Activated CD4-positive, alpha-beta T cell treated with anti-CD3 and anti-CD28 coated beads, Interleukin-2, amount 10 ng/mL, durations not matched to agents 7 days and 5 days (primary cell): ENCODE measurements around the gene GPR141. TPM values are rescaled to one million over a fixed set of nuclear protein-coding genes. Genes with fewer than 3 reads are reported as not detected.
A peak's percentile ranks its signal among the peaks of the same experiment; 100 is the strongest.

Experiments
- CTCF ChIA-PET: fragments of 350-600 bp; sonication (Branson Sonifier 250); formaldehyde crosslinking; loops from one replicate; lab custom pipeline; 2021; ENCODE audit warnings: antibody characterized with exemption; lab: Charles Lee
- POLR2A ChIA-PET: fragments of 350-600 bp; sonication (Branson Sonifier 250); formaldehyde crosslinking; loops from one replicate; lab custom pipeline; 2021; ENCODE audit warnings: antibody characterized with exemption; lab: Charles Lee
- DNase-seq: peaks from one replicate; pipeline ENCODE4 v3.0.0-alpha.2; 2020
- H3K27ac Mint-ChIP-seq: one replicate; pipeline ENCODE4 v1.8.0; 2021; ENCODE audit warnings: mild to moderate bottlenecking, moderate library complexity, mixed read lengths
- H3K27me3 Mint-ChIP-seq: one replicate; pipeline ENCODE4 v1.8.0; 2021; ENCODE audit warnings: mixed read lengths
- H3K36me3 Mint-ChIP-seq: one replicate; pipeline ENCODE4 v1.8.0; 2021; ENCODE audit warnings: low read depth, mixed read lengths
- H3K4me1 Mint-ChIP-seq: one replicate; pipeline ENCODE4 v1.8.0; 2021; ENCODE audit warnings: mixed read lengths
- H3K4me3 Mint-ChIP-seq: one replicate; pipeline ENCODE4 v1.8.0; 2021; ENCODE audit warnings: mild to moderate bottlenecking, moderate library complexity, mixed read lengths
- H3K9me3 Mint-ChIP-seq: one replicate; pipeline ENCODE4 v1.8.0; 2021; ENCODE audit warnings: mixed read lengths
- total RNA-seq, 2 experiments: library from RNA; stranded (reverse); gene quantifications; one replicate each; pipeline ENCODE4 v1.2.3, GENCODE V29; 2021

The GPR141 gene, protein sequence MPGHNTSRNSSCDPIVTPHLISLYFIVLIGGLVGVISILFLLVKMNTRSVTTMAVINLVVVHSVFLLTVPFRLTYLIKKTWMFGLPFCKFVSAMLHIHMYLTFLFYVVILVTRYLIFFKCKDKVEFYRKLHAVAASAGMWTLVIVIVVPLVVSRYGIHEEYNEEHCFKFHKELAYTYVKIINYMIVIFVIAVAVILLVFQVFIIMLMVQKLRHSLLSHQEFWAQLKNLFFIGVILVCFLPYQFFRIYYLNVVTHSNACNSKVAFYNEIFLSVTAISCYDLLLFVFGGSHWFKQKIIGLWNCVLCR
- not detected for total RNA-seq

DNA sequence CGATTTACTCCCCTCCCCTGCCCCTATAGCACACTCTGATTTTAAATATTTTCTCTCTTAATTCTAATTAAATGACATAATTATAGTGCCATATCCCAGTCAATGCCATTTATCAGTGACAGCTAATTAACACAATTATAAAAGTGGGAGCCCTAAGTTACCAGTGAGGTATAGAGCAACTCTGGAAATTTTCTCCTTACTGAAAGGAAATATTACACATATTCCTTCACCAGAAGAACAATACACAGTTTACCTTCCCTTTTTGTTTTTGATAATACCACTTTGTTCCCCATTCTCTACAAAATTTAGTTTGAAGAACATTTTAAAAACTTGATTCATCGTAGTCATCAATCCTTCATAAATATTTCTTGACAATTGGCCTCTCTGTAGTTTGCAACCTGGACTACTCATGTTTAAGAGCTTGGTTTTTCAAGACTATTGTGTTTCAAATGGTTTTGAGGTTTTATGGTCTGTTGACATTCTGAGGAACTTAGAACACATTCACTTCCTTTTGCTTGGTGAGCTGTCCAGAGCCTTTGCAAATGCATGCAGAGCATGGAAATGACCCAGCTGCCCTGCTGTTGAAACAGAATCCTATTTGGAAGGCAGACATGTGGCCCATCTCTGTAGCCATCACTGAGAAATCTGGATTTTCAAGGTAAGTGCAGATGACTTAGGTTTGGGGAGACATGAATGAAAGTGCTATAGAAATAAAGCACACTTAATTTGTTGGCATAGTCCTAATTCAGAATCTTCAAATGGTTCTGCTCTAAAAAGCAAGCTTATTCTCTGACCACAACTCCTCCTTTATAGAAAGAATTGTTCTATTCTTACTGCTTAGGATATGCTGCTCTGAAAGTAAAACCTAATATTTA is at the start of gene GPR141:
Gene GPR141 (plus strand): TSS at position 521 of the 875 bp plus-strand sequence. CDS start 56,628 bp downstream, outside the sequence.
- no peak within 1 kb of the TSS for H3K27ac Mint-ChIP-seq
- H3K36me3 Mint-ChIP-seq, result no peaks in the 10 kb centered on the region
- no peaks in the 10 kb centered on the region for H3K9me3 Mint-ChIP-seq
- H3K4me3 Mint-ChIP-seq, result no peak within 1 kb of the TSS
- peaks cover 6% of the 10 kb centered on the region for H3K4me1 Mint-ChIP-seq
- no peak for DNase-seq
- CTCF ChIA-PET, result interaction anchor here (1.6 kb wide), 1 partner anchor 13 kb away, joined by 3 read pairs; no protein-coding TSS in a partner anchor
- H3K27me3 Mint-ChIP-seq, result peaks cover 27% of the 10 kb centered on the region
- POLR2A ChIA-PET, result interaction anchor here (0.7 kb wide), 1 partner anchor 42 kb away, joined by 3 read pairs; no protein-coding TSS in a partner anchor

DNA sequence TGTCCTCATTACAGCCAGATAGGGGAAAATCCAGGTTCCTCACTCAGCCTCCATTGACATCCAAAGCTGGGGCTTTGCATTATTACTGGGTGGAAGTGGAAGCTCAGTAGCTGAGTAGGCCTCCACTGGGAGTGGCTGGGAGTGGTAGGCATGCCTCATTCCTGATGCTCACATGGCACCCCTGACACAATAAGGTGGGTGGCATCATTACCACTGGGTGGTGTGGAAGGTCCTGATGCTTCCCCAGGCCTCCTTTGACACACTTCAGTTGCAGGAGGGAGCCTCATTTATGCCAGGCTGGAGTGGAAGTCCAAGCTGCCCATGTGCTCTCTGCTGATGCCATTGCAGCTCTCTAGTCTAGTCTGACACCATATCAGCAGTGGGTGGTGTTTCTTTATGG is 48.2 kb upstream of the GPR141 start:
- Mint-ChIP-seq H3K27ac (no peak overlapping the region), H3K4me1 (no peaks in the 10 kb centered on the region), H3K9me3 (no peaks in the 10 kb centered on the region), H3K4me3 (no peak overlapping the region), H3K36me3 (no peaks in the 10 kb centered on the region), H3K27me3 (peaks cover 27% of the 10 kb centered on the region)
- ChIA-PET CTCF (interaction anchor here (0.6 kb wide), 1 partner anchor 73 kb away, joined by 4 read pairs; no protein-coding TSS in a partner anchor), POLR2A (no interaction called here)
- DNase-seq, result no peak

DNA sequence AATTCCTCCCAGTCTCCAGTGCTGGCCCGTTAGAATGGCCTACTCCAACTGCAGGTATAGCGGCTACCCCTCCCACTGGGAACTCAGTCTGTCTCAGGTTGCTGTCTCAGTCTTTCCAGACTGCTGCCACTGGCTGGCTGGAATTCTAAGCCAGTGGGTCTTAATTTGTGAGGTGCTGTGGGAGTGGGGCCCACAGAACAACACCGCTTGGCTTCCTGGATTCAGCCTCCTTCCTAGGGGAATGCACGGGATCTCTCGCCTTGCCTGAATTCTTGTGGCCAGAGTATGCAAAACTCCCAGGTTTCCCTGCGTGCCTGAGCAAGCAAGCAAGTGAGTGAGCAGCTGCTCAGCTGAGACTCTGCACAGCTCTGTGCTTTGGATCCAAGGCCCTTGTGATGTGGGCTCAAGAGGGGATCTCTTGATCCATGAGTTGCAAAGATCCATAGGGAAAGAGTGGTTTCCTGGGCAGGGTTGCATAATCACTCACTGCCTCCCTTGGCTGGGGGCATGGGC is 41.5 kb upstream of the GPR141 start:
- POLR2A ChIA-PET, result no interaction called here
- H3K4me1 Mint-ChIP-seq, result no peaks in the 10 kb centered on the region
- peaks cover 22% of the 10 kb centered on the region for H3K27me3 Mint-ChIP-seq

DNA sequence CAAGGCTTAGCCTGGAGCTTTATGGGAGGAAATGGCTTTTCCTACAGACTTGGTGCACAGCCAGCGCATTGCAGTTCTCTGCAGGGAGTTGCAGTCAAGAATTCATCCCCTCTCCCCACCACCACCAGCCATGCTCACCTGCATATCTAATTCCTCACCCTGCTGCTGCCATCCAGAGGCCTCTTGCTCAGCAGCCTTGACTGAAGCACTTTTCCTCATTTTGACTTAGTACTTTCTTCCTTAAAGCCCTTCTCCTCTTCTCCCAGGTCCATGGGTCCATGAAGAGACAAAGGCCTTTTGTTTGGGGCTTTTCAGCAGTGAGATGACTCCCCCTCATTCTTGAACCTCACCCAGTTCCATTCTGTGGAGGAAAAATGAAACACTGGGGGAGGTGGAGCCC is 39.7 kb upstream of the GPR141 start:
- POLR2A ChIA-PET, result no interaction called here
- no peaks in the 10 kb centered on the region for H3K36me3 Mint-ChIP-seq
- no peaks in the 10 kb centered on the region for H3K4me1 Mint-ChIP-seq
- no peak overlapping the region for H3K4me3 Mint-ChIP-seq
- no peaks in the 10 kb centered on the region for H3K9me3 Mint-ChIP-seq
- H3K27me3 Mint-ChIP-seq, result peaks cover 10% of the 10 kb centered on the region
- no peak for DNase-seq
- CTCF ChIA-PET, result no interaction called here
- H3K27ac Mint-ChIP-seq, result no peak overlapping the region

More for the DNA sequence above, 41.5 kb upstream of the GPR141 start:
- Mint-ChIP-seq H3K27ac (no peak overlapping the region), H3K36me3 (no peaks in the 10 kb centered on the region), H3K4me3 (no peak overlapping the region), H3K9me3 (no peaks in the 10 kb centered on the region)
- CTCF ChIA-PET, result no interaction called here
- DNase-seq, result no peak

DNA sequence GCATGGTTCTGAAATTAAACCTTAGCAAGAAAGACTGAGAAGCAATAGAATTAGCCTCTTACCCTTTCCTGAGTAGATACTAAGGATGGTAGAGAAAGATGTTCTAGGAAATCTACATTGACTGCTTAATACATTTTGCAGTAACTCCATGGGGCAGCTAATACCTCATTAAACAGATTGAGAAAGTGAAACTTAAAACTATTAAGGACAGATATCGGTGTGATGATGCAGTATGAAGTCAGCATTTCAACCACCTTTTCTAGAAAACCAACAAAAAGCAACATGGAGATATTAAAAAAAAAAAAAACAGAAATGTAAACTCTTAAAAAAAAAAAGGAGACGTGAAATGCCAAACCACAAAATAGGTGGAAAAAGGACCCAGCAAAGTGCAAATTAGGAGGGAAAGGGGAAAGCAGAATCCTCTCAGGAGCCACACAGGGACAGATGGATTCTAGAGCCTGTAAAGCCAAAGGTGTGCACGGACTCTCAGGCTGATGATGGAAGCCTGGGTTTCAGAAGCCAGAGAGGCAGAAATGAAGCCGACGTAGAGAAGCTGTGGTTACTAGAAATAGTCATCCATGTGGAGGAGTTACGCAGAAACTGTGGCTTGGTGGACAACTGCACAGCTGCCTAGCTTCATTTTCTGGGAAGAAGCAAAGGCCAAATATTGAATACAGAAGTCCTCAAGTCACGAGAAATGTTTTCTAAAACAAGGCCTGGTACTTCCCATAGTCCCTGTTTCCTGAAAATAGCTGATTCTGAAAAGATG is 38.1 kb upstream of the GPR141 start:
- CTCF ChIA-PET, result no interaction called here
- DNase-seq, result no peak
- peaks cover 8% of the 10 kb centered on the region for H3K27me3 Mint-ChIP-seq
- H3K36me3 Mint-ChIP-seq, result no peaks in the 10 kb centered on the region
- H3K9me3 Mint-ChIP-seq, result no peaks in the 10 kb centered on the region
- H3K4me1 Mint-ChIP-seq, result no peaks in the 10 kb centered on the region
- peak overlapping the region; percentile 57 for H3K27ac Mint-ChIP-seq
- no peak overlapping the region for H3K4me3 Mint-ChIP-seq
- POLR2A ChIA-PET, result no interaction called here

DNA sequence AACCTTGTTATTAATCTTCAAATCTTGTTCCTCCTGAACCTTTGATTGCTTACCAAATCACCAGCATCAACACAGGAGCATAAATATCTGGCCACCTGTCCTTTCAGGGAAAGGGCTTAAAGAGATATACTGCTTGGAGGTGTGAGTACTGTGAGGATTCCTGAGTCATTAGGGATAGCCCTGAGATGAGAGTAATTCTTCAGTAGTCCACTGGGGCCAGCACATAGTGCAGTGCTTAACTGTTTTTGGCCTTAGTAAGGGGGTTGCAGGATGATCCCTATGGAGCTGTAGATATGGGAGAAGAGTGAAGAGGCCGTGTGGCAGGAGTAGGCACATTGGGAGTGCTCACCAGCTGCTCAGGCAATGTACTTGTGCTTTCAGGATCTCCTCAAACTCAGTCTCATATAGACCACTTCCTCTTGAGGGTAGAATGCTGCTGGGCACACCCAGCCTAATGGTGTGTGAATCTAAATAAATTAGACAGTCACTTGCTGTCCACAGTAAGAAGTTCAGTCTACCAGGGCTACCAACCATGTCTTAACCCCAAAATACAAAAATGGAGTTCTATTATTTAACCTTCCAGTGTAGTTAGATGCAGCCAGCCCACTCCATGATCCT is 26.5 kb upstream of the GPR141 start:
- peaks cover 12% of the 10 kb centered on the region for H3K4me1 Mint-ChIP-seq
- CTCF ChIA-PET, result no interaction called here
- no peaks in the 10 kb centered on the region for H3K36me3 Mint-ChIP-seq
- H3K9me3 Mint-ChIP-seq, result no peaks in the 10 kb centered on the region
- DNase-seq, result no peak
- H3K4me3 Mint-ChIP-seq, result no peak overlapping the region
- H3K27me3 Mint-ChIP-seq, result peaks cover 6% of the 10 kb centered on the region
- H3K27ac Mint-ChIP-seq, result no peak overlapping the region
- POLR2A ChIA-PET, result no interaction called here

DNA sequence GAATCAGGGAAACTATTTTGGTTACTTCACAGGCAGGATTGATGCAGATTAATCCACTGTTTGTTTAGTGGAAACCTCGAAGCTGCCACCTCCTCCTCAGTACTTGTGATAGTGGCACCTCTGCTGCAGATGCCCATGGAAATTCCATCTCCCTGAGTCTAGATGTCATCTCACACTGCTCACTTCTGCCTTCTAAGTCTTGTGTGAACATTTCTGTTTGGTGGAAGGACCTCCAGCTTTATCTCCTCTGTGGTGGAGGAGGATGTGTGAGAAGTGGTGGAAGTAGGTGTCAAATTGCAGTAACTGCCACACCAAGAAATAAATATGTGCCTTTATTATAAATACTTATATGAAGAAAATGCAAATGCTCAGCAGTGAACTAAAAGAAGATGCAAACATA is 25.8 kb upstream of the GPR141 start:
- DNase-seq, result no peak
- CTCF ChIA-PET, result no interaction called here
- H3K27me3 Mint-ChIP-seq, result peaks cover 8% of the 10 kb centered on the region
- peaks cover 12% of the 10 kb centered on the region for H3K4me1 Mint-ChIP-seq
- no peak overlapping the region for H3K4me3 Mint-ChIP-seq
- H3K36me3 Mint-ChIP-seq, result no peaks in the 10 kb centered on the region
- POLR2A ChIA-PET, result no interaction called here
- no peak overlapping the region for H3K27ac Mint-ChIP-seq
- no peaks in the 10 kb centered on the region for H3K9me3 Mint-ChIP-seq

DNA sequence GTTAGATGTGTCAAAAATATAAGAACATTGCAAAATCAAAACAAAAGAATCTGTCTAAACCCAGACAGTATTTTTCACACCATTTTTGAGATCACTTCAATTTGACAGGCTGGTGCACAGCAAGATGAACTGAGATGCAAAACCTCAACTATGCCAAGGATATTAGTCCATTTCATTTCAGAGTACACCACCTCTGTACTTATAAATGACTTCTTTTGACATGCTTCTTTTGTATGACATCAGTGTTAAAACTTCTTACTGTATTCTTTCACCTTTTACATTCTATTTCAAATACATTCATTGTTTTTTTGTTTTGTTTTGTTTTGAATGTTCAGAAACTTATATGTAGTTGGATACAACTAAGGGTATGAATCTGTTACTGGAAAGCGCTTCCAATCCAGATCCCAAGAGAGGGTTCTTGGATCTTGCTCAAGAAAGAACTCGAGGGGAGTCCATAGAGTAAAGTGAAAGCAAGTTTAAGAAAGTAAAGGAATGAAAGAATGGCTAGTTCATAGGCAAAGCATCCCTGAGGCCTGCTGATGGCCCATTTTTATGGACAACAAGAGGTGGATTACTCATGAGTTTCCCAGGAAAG is 23.5 kb upstream of the GPR141 start:
- ChIA-PET CTCF (no interaction called here), POLR2A (no interaction called here)
- no peaks in the 10 kb centered on the region for H3K36me3 Mint-ChIP-seq
- DNase-seq, result no peak
- H3K27me3 Mint-ChIP-seq, result peaks cover 12% of the 10 kb centered on the region
- H3K9me3 Mint-ChIP-seq, result no peaks in the 10 kb centered on the region
- H3K4me3 Mint-ChIP-seq, result no peak overlapping the region
- peaks cover 12% of the 10 kb centered on the region for H3K4me1 Mint-ChIP-seq
- H3K27ac Mint-ChIP-seq, result no peak overlapping the region

DNA sequence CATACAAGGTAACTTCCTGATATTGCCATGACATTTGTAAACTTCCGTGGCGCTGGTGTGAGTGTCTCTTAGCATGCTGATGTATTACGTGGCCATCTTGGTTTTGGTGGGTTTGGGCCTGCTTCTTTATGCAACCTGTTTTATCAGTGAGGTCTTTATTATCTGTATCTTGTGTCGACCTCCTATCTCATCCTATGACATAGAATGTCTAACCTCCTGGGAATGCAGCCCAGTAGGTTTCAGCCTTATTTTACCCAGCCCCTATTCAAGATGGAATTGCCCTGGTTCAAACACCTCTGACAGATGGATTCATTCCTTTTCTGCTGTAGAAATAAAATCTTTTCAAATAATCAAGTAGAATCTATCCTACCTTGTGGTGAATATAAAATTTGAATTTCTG is 23.0 kb upstream of the GPR141 start:
- H3K9me3 Mint-ChIP-seq, result no peaks in the 10 kb centered on the region
- H3K4me3 Mint-ChIP-seq, result no peak overlapping the region
- CTCF ChIA-PET, result no interaction called here
- peaks cover 12% of the 10 kb centered on the region for H3K4me1 Mint-ChIP-seq
- POLR2A ChIA-PET, result no interaction called here
- H3K27me3 Mint-ChIP-seq, result peaks cover 15% of the 10 kb centered on the region
- no peaks in the 10 kb centered on the region for H3K36me3 Mint-ChIP-seq
- no peak for DNase-seq
- no peak overlapping the region for H3K27ac Mint-ChIP-seq

DNA sequence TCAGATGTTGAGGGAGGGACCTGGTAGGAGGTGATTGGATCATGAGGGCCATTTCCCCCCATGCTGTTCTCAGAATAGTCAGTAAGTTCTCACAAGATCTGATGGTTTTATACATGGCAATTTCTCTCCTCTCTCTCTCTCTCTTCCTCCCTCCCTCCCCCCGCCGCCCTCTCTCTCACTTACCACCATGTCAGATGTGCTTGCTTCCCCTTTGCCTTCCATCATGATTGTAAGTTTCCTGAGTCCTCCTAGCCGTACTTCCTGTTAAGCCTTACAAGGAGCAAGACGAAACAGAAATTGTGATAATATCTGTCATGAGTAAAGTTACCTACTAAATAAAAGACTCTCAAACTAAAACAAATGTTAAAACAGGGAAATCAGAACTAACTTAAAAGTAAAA is 19.9 kb upstream of the GPR141 start:
- peaks cover 17% of the 10 kb centered on the region for H3K27me3 Mint-ChIP-seq
- CTCF ChIA-PET, result no interaction called here
- no peaks in the 10 kb centered on the region for H3K9me3 Mint-ChIP-seq
- no peaks in the 10 kb centered on the region for H3K36me3 Mint-ChIP-seq
- no peaks in the 10 kb centered on the region for H3K4me1 Mint-ChIP-seq
- DNase-seq, result no peak
- POLR2A ChIA-PET, result no interaction called here
- no peak overlapping the region for H3K27ac Mint-ChIP-seq
- no peak overlapping the region for H3K4me3 Mint-ChIP-seq

DNA sequence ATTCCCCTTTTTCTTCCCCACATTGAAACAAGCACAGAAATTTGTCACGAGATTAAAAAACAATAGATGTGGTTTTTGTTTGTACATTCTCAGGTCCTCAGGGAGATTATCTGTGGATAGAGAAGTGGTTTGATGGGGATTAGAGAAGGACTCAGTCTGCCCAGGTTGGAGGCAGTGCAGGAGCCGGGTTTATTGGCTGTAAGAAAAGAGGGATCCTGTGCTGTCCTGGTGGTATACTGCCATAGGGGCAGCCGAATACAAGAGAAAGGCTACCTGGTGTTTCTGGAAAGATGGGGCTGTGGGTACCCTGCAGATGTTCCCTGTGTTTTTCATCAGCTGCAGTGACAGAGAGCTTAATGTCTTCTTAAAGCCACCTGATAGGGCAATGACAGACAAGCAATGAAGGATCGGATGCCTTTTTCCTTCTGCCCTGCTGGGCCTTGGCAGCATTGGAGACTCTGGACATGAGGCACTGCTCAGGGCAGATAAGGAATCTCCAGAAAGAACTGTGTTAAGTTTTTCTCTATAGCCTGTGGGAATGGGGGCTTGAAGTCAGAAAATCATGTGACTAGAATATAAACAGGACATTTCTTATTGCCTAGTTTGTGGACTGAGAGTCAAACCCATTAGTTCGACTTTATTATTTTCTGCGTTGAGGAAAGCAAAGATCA is 18.1 kb upstream of the GPR141 start:
- Mint-ChIP-seq H3K27ac (no peak overlapping the region), H3K27me3 (peaks cover 17% of the 10 kb centered on the region), H3K4me1 (no peaks in the 10 kb centered on the region), H3K9me3 (no peaks in the 10 kb centered on the region), H3K4me3 (no peak overlapping the region), H3K36me3 (no peaks in the 10 kb centered on the region)
- ChIA-PET POLR2A (no interaction called here), CTCF (no interaction called here)
- DNase-seq, result no peak
